Measurements from ENCODE around the gene NAALADL1. TPM values are rescaled to one million over a fixed set of nuclear protein-coding genes. Genes with fewer than 3 reads are reported as not detected.
A peak's percentile ranks its signal among the peaks of the same experiment; 100 is the strongest.

Gene NAALADL1
- total RNA-seq, 2 donors from 2014 or later: 12.5 to 16.0 TPM

DNA sequence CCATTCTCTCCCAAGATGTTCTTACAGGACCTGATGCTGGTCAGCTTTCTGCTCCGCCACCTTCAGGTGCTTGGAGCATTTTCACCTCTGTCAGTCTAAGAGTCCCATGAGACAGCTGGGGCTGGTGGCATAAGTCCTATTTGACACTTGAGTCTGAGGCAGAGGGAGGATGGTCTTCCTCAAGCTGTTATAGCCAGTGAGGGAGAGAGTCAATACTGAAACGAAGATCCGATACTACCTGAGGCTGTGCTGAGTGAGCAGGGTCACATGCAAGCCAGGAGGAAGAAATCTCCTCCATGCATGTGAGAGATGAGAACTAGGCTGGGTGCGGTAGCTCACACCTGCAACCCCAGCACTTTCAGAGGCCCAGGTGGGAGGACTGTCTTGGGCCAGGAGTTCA is 31.3 kb upstream of the NAALADL1 start:
- no peaks in the 10 kb centered on the region for H3K9me3 ChIP-seq (ENCODE audit: control insufficient read depth, low read length, poor library complexity, severe bottlenecking)
- Mint-ChIP-seq H3K27ac (no peak overlapping the region), H3K36me3 (ENCODE audit: low read depth) (peaks cover 7% of the 10 kb centered on the region), H3K27me3 (no peaks in the 10 kb centered on the region), H3K4me3 (no peak overlapping the region), H3K4me1 (peaks cover 10% of the 10 kb centered on the region)
- DNase-seq (no peak), ATAC-seq (no peak)

- H3K4me3 Mint-ChIP-seq: no peak overlapping the region
- peaks cover 22% of the 10 kb centered on the region for H3K4me1 Mint-ChIP-seq
- DNase-seq (no peak), ATAC-seq (no peak)
- H3K27ac Mint-ChIP-seq: peak overlapping the region; percentile 21
- peaks cover 10% of the 10 kb centered on the region for H3K36me3 Mint-ChIP-seq (ENCODE audit: low read depth)
- H3K9me3 ChIP-seq (ENCODE audit: control insufficient read depth, low read length, poor library complexity, severe bottlenecking): no peaks in the 10 kb centered on the region
- H3K27me3 Mint-ChIP-seq: no peaks in the 10 kb centered on the region
Measured at GRCh38 chr11:65087827-65088226, 29.5 kb upstream of the NAALADL1 start.

DNA sequence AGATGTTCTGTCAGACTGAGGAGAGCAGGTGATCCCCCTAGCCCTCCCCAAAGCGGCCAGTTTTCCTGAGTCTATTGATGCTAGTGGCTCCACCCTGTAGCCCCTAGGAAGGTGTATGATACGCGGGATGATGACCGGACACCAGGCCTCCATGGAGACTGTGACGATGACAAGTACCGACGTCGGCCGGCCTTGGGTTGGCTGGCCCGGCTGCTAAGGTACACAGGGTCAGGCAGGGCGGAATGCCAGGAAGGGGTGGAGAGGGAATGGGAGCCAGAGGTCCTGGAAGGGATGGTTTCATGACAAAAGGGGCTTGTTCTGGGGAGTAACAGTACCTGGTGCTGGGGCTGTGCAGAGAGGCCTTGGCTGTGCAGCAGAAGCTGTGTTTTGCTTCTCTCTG is 28.9 kb upstream of the NAALADL1 start:
- no peak for ATAC-seq
- H3K27me3 Mint-ChIP-seq: no peaks in the 10 kb centered on the region
- DNase-seq: no peak
- H3K27ac Mint-ChIP-seq: no peak overlapping the region
- H3K36me3 Mint-ChIP-seq (ENCODE audit: low read depth): peaks cover 10% of the 10 kb centered on the region
- H3K4me3 Mint-ChIP-seq: no peak overlapping the region
- peaks cover 22% of the 10 kb centered on the region for H3K4me1 Mint-ChIP-seq
- H3K9me3 ChIP-seq (ENCODE audit: control insufficient read depth, low read length, poor library complexity, severe bottlenecking): no peaks in the 10 kb centered on the region

- no peak overlapping the region for H3K27ac Mint-ChIP-seq
- H3K36me3 Mint-ChIP-seq (ENCODE audit: low read depth): peaks cover 10% of the 10 kb centered on the region
- no peaks in the 10 kb centered on the region for H3K27me3 Mint-ChIP-seq
- no peaks in the 10 kb centered on the region for H3K9me3 ChIP-seq (ENCODE audit: control insufficient read depth, low read length, poor library complexity, severe bottlenecking)
- H3K4me1 Mint-ChIP-seq: peaks cover 22% of the 10 kb centered on the region
- H3K4me3 Mint-ChIP-seq: no peak overlapping the region
- ATAC-seq (no peak), DNase-seq (no peak)
Measured at GRCh38 chr11:65086809-65087208, 28.5 kb upstream of the NAALADL1 start.

- H3K4me1 Mint-ChIP-seq: peaks cover 22% of the 10 kb centered on the region
- peak overlapping the region; percentile 96 for H3K27ac Mint-ChIP-seq
- DNase-seq: no peak
- peak overlapping the region; percentile 98 for H3K4me3 Mint-ChIP-seq
- no peaks in the 10 kb centered on the region for H3K9me3 ChIP-seq (ENCODE audit: control insufficient read depth, low read length, poor library complexity, severe bottlenecking)
- peaks cover 10% of the 10 kb centered on the region for H3K36me3 Mint-ChIP-seq (ENCODE audit: low read depth)
- no peaks in the 10 kb centered on the region for H3K27me3 Mint-ChIP-seq
- no peak for ATAC-seq
Measured at GRCh38 chr11:65085446-65085845, 27.1 kb upstream of the NAALADL1 start.

GRCh38 chr11:65084598-65085375 is 26.4 kb upstream of the NAALADL1 start:
- peak overlapping the region; percentile 96 for H3K27ac Mint-ChIP-seq
- H3K4me3 Mint-ChIP-seq: peak overlapping the region; percentile 98
- ATAC-seq (no peak), DNase-seq (no peak)
- no peaks in the 10 kb centered on the region for H3K9me3 ChIP-seq (ENCODE audit: control insufficient read depth, low read length, poor library complexity, severe bottlenecking)
- peaks cover 10% of the 10 kb centered on the region for H3K36me3 Mint-ChIP-seq (ENCODE audit: low read depth)
- H3K4me1 Mint-ChIP-seq: peaks cover 22% of the 10 kb centered on the region
- H3K27me3 Mint-ChIP-seq: no peaks in the 10 kb centered on the region

DNA sequence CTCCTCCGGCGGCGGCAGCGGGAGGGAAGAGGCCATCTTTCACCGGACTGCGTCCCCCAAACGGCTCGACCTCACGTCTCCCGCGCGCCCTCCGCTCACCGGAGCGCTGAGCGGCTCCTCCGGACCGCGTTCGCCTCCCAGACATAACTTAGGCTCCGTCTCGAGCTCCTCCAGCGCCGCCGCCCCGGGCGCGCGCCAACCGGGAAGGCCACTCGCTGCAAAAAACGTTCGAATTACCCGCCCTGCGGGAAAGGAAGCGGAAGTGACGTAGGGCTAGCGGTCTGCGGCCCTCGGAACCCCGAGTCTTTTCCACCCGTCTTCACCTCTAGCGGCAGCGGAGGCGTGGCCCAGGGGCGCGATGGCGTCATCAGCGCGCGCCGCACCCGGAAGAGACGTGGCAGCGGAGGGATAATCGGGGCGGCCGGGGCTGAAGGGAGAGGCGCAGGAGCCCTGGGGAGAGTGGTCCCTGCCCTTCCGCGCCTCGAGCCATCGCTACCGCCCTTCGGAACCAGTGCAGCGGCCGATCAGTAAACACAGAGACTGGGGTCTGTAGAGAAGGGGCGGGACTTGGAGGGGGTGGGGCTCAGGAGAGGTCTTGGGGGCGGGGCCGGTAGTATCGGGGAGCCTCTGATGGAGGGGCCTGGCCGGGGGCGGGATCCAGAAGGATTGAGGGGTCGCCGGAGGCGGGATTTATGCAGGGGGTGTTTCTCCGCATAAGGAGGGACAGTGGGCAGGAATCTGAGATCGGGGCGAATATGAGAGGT is 25.7 kb upstream of the NAALADL1 start, which contains the start of the genes CDCA5 and ZFPL1:
TSS of gene CDCA5 (minus strand) at position 207 of the 764 bp plus-strand sequence. CDS start at position 145, 62 bp downstream.
TSS of gene ZFPL1 (plus strand) at position 389 of the 764 bp plus-strand sequence. CDS start 477 bp downstream, outside the sequence.
- DNase-seq (peak; percentile 92 to 95 (median 92)), ATAC-seq (peak; percentile 92)
- H3K4me1 Mint-ChIP-seq: peaks cover 22% of the 10 kb centered on the region
- peaks cover 10% of the 10 kb centered on the region for H3K36me3 Mint-ChIP-seq (ENCODE audit: low read depth)
- H3K9me3 ChIP-seq (ENCODE audit: control insufficient read depth, low read length, poor library complexity, severe bottlenecking): no peaks in the 10 kb centered on the region
- no peaks in the 10 kb centered on the region for H3K27me3 Mint-ChIP-seq
- peak within 1 kb of the TSS; percentile 96 for H3K27ac Mint-ChIP-seq
- peak within 1 kb of the TSS; percentile 98 for H3K4me3 Mint-ChIP-seq

DNA sequence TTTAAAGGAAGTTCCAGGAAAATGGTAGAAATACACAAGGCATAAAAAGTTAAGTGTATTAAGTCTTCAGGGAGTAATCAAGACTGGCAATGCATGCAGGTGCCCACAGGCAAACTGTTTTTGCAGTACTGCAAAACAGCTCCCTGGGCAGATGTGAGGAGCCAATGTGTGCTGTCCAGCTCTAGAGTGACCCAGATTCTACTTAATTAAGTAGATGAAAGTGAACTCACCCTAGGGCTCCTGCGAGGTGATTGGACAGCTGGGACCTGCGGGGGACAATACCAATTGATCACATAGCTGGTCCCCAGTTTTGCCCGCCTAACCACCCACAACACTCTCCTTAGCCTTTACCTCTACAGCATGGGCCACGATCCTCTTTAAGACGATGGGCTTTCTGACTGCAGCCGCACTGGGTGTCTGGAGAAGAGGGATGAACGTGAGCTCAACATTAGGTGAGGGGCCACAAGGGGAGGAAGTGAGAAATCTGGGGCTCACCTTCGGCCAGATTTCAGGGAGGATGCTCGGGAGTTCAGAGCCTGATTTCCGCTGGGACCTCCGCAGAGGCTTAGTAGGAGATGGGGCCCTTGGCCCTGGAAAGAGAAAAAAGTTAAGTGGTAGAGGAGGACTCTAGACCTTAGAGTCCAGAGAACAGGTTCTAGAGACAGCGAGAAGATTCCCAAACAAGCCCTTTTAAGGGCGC is 24.9 kb upstream of the NAALADL1 start:
- H3K9me3 ChIP-seq (ENCODE audit: control insufficient read depth, low read length, poor library complexity, severe bottlenecking): no peaks in the 10 kb centered on the region
- H3K36me3 Mint-ChIP-seq (ENCODE audit: low read depth): peaks cover 8% of the 10 kb centered on the region
- DNase-seq (no peak), ATAC-seq (no peak)
- peak overlapping the region; percentile 98 for H3K4me3 Mint-ChIP-seq
- peak overlapping the region; percentile 96 for H3K27ac Mint-ChIP-seq
- H3K27me3 Mint-ChIP-seq: no peaks in the 10 kb centered on the region
- H3K4me1 Mint-ChIP-seq: peaks cover 21% of the 10 kb centered on the region

DNA sequence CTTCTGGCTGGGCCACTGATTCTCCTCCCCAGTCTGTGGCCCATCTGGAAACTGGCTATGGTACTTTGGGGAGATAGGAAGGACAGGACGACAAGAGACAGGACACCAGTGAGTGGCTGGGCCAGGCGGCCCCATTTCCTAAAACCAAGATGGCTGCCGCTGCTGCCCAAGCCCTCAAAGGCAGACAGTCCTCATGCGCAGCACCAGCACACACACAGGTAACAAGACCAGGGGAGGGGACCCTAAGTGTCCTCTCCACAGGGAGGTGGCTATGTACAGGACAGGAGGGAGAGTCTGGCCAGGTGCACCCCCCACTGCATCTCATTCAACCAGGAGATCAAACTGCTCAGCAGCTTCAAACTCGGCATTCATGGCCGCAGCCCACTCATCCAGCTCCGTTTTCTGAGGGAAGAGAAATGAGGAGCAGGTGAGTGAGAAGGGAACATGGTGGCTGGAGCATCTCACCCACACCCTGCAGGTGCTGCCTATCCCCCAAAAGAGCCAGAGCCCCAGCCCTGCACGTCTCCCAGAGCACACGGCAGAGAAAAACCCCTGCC is 20.5 kb upstream of the NAALADL1 start:
- Mint-ChIP-seq H3K4me1 (peaks cover 12% of the 10 kb centered on the region), H3K27me3 (no peaks in the 10 kb centered on the region), H3K27ac (peak overlapping the region; percentile 49), H3K36me3 (ENCODE audit: low read depth) (no peaks in the 10 kb centered on the region), H3K4me3 (no peak overlapping the region)
- no peak for ATAC-seq
- H3K9me3 ChIP-seq (ENCODE audit: control insufficient read depth, low read length, poor library complexity, severe bottlenecking): no peaks in the 10 kb centered on the region
- DNase-seq: no peak

DNA sequence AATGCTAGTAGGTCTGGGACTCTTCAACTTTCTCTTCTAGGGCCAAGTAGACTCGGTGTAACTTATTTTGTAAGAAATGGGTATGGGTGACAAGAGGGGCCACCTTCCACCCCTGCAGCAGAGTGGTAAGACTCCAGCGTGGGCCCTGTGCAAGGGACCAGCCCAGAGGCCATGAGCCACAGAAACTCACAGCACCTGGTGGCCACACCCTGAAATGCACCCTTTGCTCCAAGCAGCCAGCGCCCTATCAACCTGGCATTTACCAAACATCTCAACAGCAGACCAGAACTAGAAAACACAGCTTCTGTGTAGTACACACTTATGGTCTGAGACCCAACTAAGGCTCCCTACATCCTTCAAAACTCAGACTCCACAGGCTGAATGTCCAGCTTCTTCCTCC is 19.8 kb upstream of the NAALADL1 start:
- no peaks in the 10 kb centered on the region for H3K27me3 Mint-ChIP-seq
- no peak overlapping the region for H3K4me3 Mint-ChIP-seq
- H3K36me3 Mint-ChIP-seq (ENCODE audit: low read depth): no peaks in the 10 kb centered on the region
- ATAC-seq: peak; percentile 99
- H3K4me1 Mint-ChIP-seq: peaks cover 8% of the 10 kb centered on the region
- peak overlapping the region; percentile 49 for H3K27ac Mint-ChIP-seq
- H3K9me3 ChIP-seq (ENCODE audit: control insufficient read depth, low read length, poor library complexity, severe bottlenecking): no peaks in the 10 kb centered on the region
- peak; percentile 49 to 66 (median 54) for DNase-seq

DNA sequence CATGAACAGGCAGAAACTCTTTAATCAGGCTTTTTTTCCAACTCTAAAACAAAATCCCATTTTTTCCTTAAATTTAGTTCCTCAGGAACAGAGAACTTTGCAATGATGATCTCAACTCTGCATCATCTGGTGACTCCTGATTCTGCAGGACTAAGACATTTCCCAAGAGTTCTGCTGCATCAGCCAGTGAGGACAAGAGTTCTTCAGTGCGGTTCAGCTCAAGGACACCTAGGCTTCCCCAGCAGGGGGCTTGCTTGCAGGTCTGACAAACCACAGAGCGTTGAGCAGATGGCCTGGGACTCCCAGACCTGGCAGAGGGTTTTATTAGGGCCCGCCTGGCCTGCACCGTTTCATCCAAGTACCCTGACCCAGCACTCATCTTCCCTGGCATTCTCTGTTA is 19.1 kb upstream of the NAALADL1 start:
- ATAC-seq: no peak
- DNase-seq: no peak
- no peaks in the 10 kb centered on the region for H3K27me3 Mint-ChIP-seq

DNA sequence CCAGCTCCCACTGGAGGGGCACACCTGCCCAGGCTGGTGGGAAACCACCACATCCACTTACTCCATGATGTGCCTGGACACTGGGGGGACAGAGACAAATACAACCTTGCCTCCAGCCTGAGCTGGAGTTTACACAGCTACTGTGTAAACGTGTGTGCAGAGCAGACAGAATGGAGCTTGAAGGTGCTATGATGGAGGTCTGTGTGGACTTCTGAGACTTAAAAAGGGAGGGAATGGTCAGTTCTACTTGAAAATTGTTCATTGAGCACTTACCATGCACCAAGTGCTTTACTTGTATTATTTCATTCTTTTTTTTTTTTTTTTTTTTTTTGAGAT is 14.2 kb upstream of the NAALADL1 start:
- Mint-ChIP-seq H3K4me3 (no peak overlapping the region), H3K4me1 (no peaks in the 10 kb centered on the region), H3K27me3 (no peaks in the 10 kb centered on the region), H3K36me3 (ENCODE audit: low read depth) (no peaks in the 10 kb centered on the region), H3K27ac (no peak overlapping the region)
- no peaks in the 10 kb centered on the region for H3K9me3 ChIP-seq (ENCODE audit: control insufficient read depth, low read length, poor library complexity, severe bottlenecking)
- no peak for ATAC-seq
- no peak for DNase-seq

More for the DNA sequence above, 19.1 kb upstream of the NAALADL1 start:
- no peaks in the 10 kb centered on the region for H3K9me3 ChIP-seq (ENCODE audit: control insufficient read depth, low read length, poor library complexity, severe bottlenecking)
- H3K4me3 Mint-ChIP-seq: peak overlapping the region; percentile 25
- peaks cover 8% of the 10 kb centered on the region for H3K4me1 Mint-ChIP-seq
- peak overlapping the region; percentile 49 for H3K27ac Mint-ChIP-seq
- no peaks in the 10 kb centered on the region for H3K36me3 Mint-ChIP-seq (ENCODE audit: low read depth)
